H1 (cell line): Measurements from ENCODE around the gene FANCL. TPM values are rescaled to one million over a fixed set of nuclear protein-coding genes. Genes with fewer than 3 reads are reported as not detected.
A peak's percentile ranks its signal among the peaks of the same experiment; 100 is the strongest.

ENCODE experiments used
- CTCF ChIA-PET: fragments of 300-600 bp; sonication (Branson Sonifier 250); formaldehyde crosslinking; loops from one replicate; lab custom pipeline; 2021; ENCODE audit not compliant: partially characterized antibody; lab: Charles Lee
- POLR2A ChIA-PET: fragments of 300-600 bp; sonication (Branson Sonifier 250); formaldehyde crosslinking; loops from one replicate; lab custom pipeline; 2021; ENCODE audit warnings: inconsistent platforms; ENCODE audit not compliant: partially characterized antibody; lab: Charles Lee
- DNase-seq, 2 experiments: peaks; one replicate each; pipeline versions ENCODE4 v3.0.0 to v3.0.0-alpha.2; 2010 to 2022; ENCODE audit warnings: low spot score in 2 of 2, low read depth in 1 of 2, mixed read lengths in 1 of 2
- FAIRE-seq: peaks from 2 replicates; lab custom pipeline; 2011; peaks lifted over from hg19 to GRCh38; lab: Jason Lieb, UNC
- H2AFZ ChIP-seq: 2 replicates; pipeline ENCODE4 v1.8.1; 2012; ENCODE audit warnings: low read length, inconsistent platforms
- H2AK5ac ChIP-seq: 2 replicates; pipeline ENCODE4 v1.6.1; 2013; ENCODE audit warnings: low read depth, low read length
- H2BK120ac ChIP-seq: replicated peaks from 2 replicates; pipeline ENCODE3; 2013; ENCODE audit warnings: low read depth, low read length, inconsistent platforms
- H2BK12ac ChIP-seq: 2 replicates; pipeline ENCODE4 v1.6.1; 2013; ENCODE audit warnings: low read depth, low read length
- H2BK15ac ChIP-seq: 2 replicates; pipeline ENCODE4 v1.6.1; 2013; ENCODE audit warnings: low read length
- H2BK20ac ChIP-seq: 2 replicates; pipeline ENCODE4 v1.6.1; 2013; ENCODE audit warnings: low read length
- H2BK5ac ChIP-seq: 2 replicates; pipeline ENCODE4 v1.6.1; 2013; ENCODE audit warnings: low read depth, low read length
- H3K14ac ChIP-seq: 2 replicates; pipeline ENCODE4 v1.6.1; 2013; ENCODE audit warnings: inconsistent platforms; ENCODE audit not compliant: insufficient read length
- H3K18ac ChIP-seq: 2 replicates; pipeline ENCODE4 v1.6.1; 2013; ENCODE audit warnings: low read length; ENCODE audit errors: extremely low read depth
- H3K23ac ChIP-seq: 2 replicates; pipeline ENCODE4 v1.6.1; 2013; ENCODE audit warnings: inconsistent platforms; ENCODE audit not compliant: insufficient read length
- H3K23me2 ChIP-seq: 2 replicates; pipeline ENCODE4 v1.6.1; 2013; ENCODE audit warnings: low read depth, low read length
- H3K27ac ChIP-seq: 2 replicates; pipeline ENCODE4 v1.6.1; 2011; ENCODE audit warnings: low read depth, low read length, inconsistent platforms
- H3K27me3 ChIP-seq, 4 experiments: replicated peaks in 1 of 4; 1 replicate in 1 of 4; 2 replicates in 3 of 4; pipeline versions ENCODE4 v1.6.1 to v1.8.1; 2011 to 2013; ENCODE audit warnings: low read length in 3 of 4, mild to moderate bottlenecking in 3 of 4, inconsistent platforms in 2 of 4, mixed read lengths in 2 of 4, moderate library complexity in 1 of 4; ENCODE audit not compliant: control insufficient read depth in 3 of 4, insufficient read depth in 3 of 4; ENCODE audit errors: extremely low read depth in 1 of 4
- H3K36me3 ChIP-seq, 4 experiments: 2 replicates each; pipeline versions ENCODE4 v1.6.1 to v1.8.1; 2011 to 2013; ENCODE audit warnings: mild to moderate bottlenecking in 4 of 4, low read length in 3 of 4, moderate library complexity in 2 of 4, control low read depth in 1 of 4, inconsistent platforms in 1 of 4; ENCODE audit not compliant: insufficient read depth in 4 of 4, control insufficient read depth in 2 of 4
- H3K4ac ChIP-seq: replicated peaks from 2 replicates; pipeline ENCODE3; 2013; ENCODE audit warnings: low read length, low read depth, mixed read lengths, inconsistent platforms; ENCODE audit not compliant: insufficient read length
- H3K4me1 ChIP-seq, 4 experiments: replicated peaks in 1 of 4; 1 replicate in 1 of 4; 2 replicates in 3 of 4; pipeline versions ENCODE4 v1.6.1 to v1.8.1; 2011 to 2013; ENCODE audit warnings: low read length in 3 of 4, inconsistent platforms in 2 of 4, mixed read lengths in 1 of 4; ENCODE audit not compliant: insufficient read depth in 4 of 4, control insufficient read depth in 3 of 4
- H3K4me2 ChIP-seq, 2 experiments: 2 replicates each; pipeline versions ENCODE4 v1.6.1 to v1.8.1; 2011 to 2013; ENCODE audit warnings: low read depth in 2 of 2, low read length in 2 of 2, control low read depth in 1 of 2, inconsistent platforms in 1 of 2, mild to moderate bottlenecking in 1 of 2; ENCODE audit not compliant: insufficient read depth in 1 of 2
- H3K4me3 ChIP-seq, 4 experiments: fragments of 200-600, 300-600 bp in 1 of 4; sonication (generic), shearing (Covaris generic), sonication (Bioruptor Twin) in 1 of 4; 2 replicates each; pipeline versions ENCODE4 v1.5.1 to v1.8.1; 2011 to 2016; ENCODE audit warnings: low read length in 4 of 4, low read depth in 3 of 4, control low read depth in 2 of 4, inconsistent platforms in 2 of 4, mild to moderate bottlenecking in 2 of 4, mixed read lengths in 1 of 4, moderate library complexity in 1 of 4; ENCODE audit not compliant: insufficient read depth in 2 of 4; ENCODE audit errors: extremely low read depth in 1 of 4
- H3K56ac ChIP-seq: replicated peaks from 2 replicates; pipeline ENCODE3; 2013; ENCODE audit warnings: low read depth, mild to moderate bottlenecking, mixed read lengths, low read length, inconsistent platforms; ENCODE audit not compliant: insufficient read length
- H3K79me1 ChIP-seq: 2 replicates; pipeline ENCODE4 v1.6.1; 2013; ENCODE audit warnings: low read depth, low read length, control low read depth
- H3K79me2 ChIP-seq, 2 experiments: 2 replicates each; pipeline versions ENCODE4 v1.6.1 to v1.8.1; 2012 to 2013; ENCODE audit warnings: low read length in 2 of 2, mild to moderate bottlenecking in 2 of 2, inconsistent platforms in 1 of 2; ENCODE audit not compliant: insufficient read depth in 2 of 2, control insufficient read depth in 1 of 2
- H3K9ac ChIP-seq, 4 experiments: replicated peaks in 1 of 4; 1 replicate in 1 of 4; 2 replicates in 3 of 4; pipeline versions ENCODE4 v1.6.1 to v1.8.1; 2011 to 2013; ENCODE audit warnings: low read depth in 3 of 4, low read length in 3 of 4, control low read depth in 2 of 4, mild to moderate bottlenecking in 2 of 4, moderate library complexity in 2 of 4, inconsistent platforms in 1 of 4; ENCODE audit errors: extremely low read depth in 1 of 4
- H3K9me3 ChIP-seq, 2 experiments: 2 replicates each; pipeline versions ENCODE4 v1.6.1 to v1.8.1; 2012 to 2013; ENCODE audit warnings: mild to moderate bottlenecking in 2 of 2, moderate library complexity in 2 of 2, control low read depth in 1 of 2, inconsistent platforms in 1 of 2, low read depth in 1 of 2, low read length in 1 of 2, mixed read lengths in 1 of 2; ENCODE audit not compliant: insufficient read depth in 2 of 2
- H4K20me1 ChIP-seq, 2 experiments: replicated peaks in 1 of 2; 2 replicates each; pipeline versions ENCODE3 to v1.8.1; 2011 to 2013; ENCODE audit warnings: inconsistent platforms in 2 of 2, low read length in 2 of 2, mild to moderate bottlenecking in 1 of 2; ENCODE audit not compliant: insufficient read depth in 2 of 2, control insufficient read depth in 1 of 2
- H4K5ac ChIP-seq: 2 replicates; pipeline ENCODE4 v1.6.1; 2013; ENCODE audit warnings: low read length, low read depth, mixed read lengths, inconsistent platforms; ENCODE audit not compliant: insufficient read length
- H4K8ac ChIP-seq: 2 replicates; pipeline ENCODE4 v1.8.0; 2013; ENCODE audit warnings: mild to moderate bottlenecking, moderate library complexity, low read length, inconsistent platforms; ENCODE audit not compliant: insufficient read depth; ENCODE audit errors: extremely low read depth
- H4K91ac ChIP-seq: replicated peaks from 2 replicates; pipeline ENCODE3; 2013; ENCODE audit warnings: low read length, mixed read lengths, inconsistent platforms; ENCODE audit not compliant: insufficient read length
- CEBPB ChIP-seq: IDR thresholded peaks from 2 replicates; pipeline ENCODE4 v1.6.1; 2012; ENCODE audit warnings: low read depth, low read length
- NANOG ChIP-seq: IDR thresholded peaks from 2 replicates; pipeline ENCODE4 v1.6.1; 2011; ENCODE audit warnings: low read length, low read depth, mild to moderate bottlenecking, inconsistent platforms; ENCODE audit not compliant: insufficient read depth, poor library complexity, severe bottlenecking
- WGBS, 2 experiments: shearing (Covaris generic) in 1 of 2; methylation state at CpG; one replicate each; pipeline versions ENCODE4 v1.1.6 to v1.1.7; 2013 to 2015; ENCODE audit warnings: low lambda C conversion rate in 2 of 2, mixed read lengths in 2 of 2, inconsistent platforms in 1 of 2, low coverage in 1 of 2, missing lambda C conversion rate in 1 of 2; ENCODE audit not compliant: insufficient replicate concordance in 2 of 2, insufficient coverage in 1 of 2, insufficient read length in 1 of 2; ENCODE audit errors: extremely low coverage in 1 of 2, missing lambda C conversion rate in 1 of 2; 5-methylcytosine and 5-hydroxymethylcytosine counted together
- polyA plus RNA-seq, 7 experiments: library from polyadenylated mRNA; depleted of rRNA in 3 of 7; stranded (reverse) in 5 of 7; unstranded in 2 of 7; fragments of >200 nt in 5 of 7; fragments of 200-250 nt in 2 of 7; gene quantifications; 1 replicate in 5 of 7; 2 replicates in 1 of 7; 4 replicates in 1 of 7; pipeline versions ENCODE4 v1.2.1 to v1.2.3, GENCODE V29; 2011 to 2013; ENCODE audit warnings: missing spikeins in 2 of 7, mixed read lengths in 2 of 7
- total RNA-seq: library from RNA; stranded (reverse); fragmentation: NEBNext Ultra II Directional; extraction: Animal tissue kit (Norgen Biotek cat#: 25700); gene quantifications from 2 replicates; pipeline ENCODE4 v1.2.1, GENCODE V29; 2021

Gene FANCL
- total and polyA plus RNA-seq, 2 of the 8 experiments (the other 6 are each of a cell fraction or from before 2014, with no cell fraction given), result 38.7 to 55.9 TPM

GRCh38 chr2:58195662-58196061, 45.5 kb downstream of the FANCL start:
- H2BK20ac ChIP-seq, result no peak overlapping the region
- 95% methylated on average over 1 of the region's 1 CpG; no CpG with 5 or more reads in 1 of the 2 experiments for WGBS, 2 experiments

More at GRCh38 chr2:58195662-58196061, 45.5 kb downstream of the FANCL start:
- Histone ChIP-seq H3K36me3 (peaks cover 0 to 38% (median 5%) of the 10 kb centered on the region in 4 experiments; a peak in 4 of 8 replicates), H3K56ac (no peak overlapping the region), H3K14ac (no peak overlapping the region), H4K5ac (no peak overlapping the region), H3K9me3 (no peaks in the 10 kb centered on the region), H2BK12ac (no peak overlapping the region), H3K9ac (no peak overlapping the region), H3K27me3 (no peaks in the 10 kb centered on the region), H3K23me2 (no peaks in the 10 kb centered on the region; the same call in 1 of the 2 replicates), H3K27ac (no peak overlapping the region), H3K79me1 (no peaks in the 10 kb centered on the region; the same call in 1 of the 2 replicates), H3K79me2 (no peaks in the 10 kb centered on the region), H3K4ac (no peak overlapping the region), H3K4me1 (no peaks in the 10 kb centered on the region), H2BK5ac (no peak overlapping the region), H4K20me1 (peaks cover 2% of the 10 kb centered on the region in 2 experiments), H2AFZ (no peak overlapping the region), H4K8ac (no peak overlapping the region), H3K18ac (no peak overlapping the region), H2BK120ac (no peak overlapping the region), H3K23ac (no peak overlapping the region)
- CTCF ChIA-PET, result no interaction called here
- TF ChIP-seq NANOG (no peak), CEBPB (peak; percentile 86)
- TF ChIP-seq, all 59 proteins: peak for 1
- H4K91ac ChIP-seq, result no peak overlapping the region
- no peak overlapping the region for H3K4me2 ChIP-seq
- no peak overlapping the region for H2BK15ac ChIP-seq
- no peak overlapping the region for H3K4me3 ChIP-seq
- DNase-seq, result no peak
- H2AK5ac ChIP-seq, result no peak overlapping the region
- POLR2A ChIA-PET, result no interaction called here
- FAIRE-seq, result no peak
